HEK293 (cell line): Measurements from ENCODE around the gene PRKCE.

Source experiments
- CTCF ChIA-PET: fragments of 350-600 bp; formaldehyde crosslinking; extraction: SDS; loops from one replicate; lab custom pipeline; 2021; ENCODE audit warnings: antibody characterized with exemption; lab: Yijun Ruan, JAX
- POLR2A ChIA-PET: fragments of 300-600 bp; formaldehyde crosslinking; extraction: SDS; loops from one replicate; lab custom pipeline; 2020; ENCODE audit warnings: antibody characterized with exemption, inconsistent platforms; lab: Yijun Ruan, JAX
- H3K27ac ChIP-seq: fragments of 200-500 bp; sonication (Bioruptor generic); 2 replicates; pipeline ENCODE4 v1.5.1; 2014; ENCODE audit warnings: low read depth, low read length, control low read depth, inconsistent platforms; ENCODE audit errors: extremely low read depth
- H3K36me3 ChIP-seq, 2 experiments: fragments of 200-500 bp in 1 of 2; sonication (Bioruptor generic) in 1 of 2; 1 replicate in 1 of 2; 2 replicates in 1 of 2; pipeline ENCODE4 v1.5.1; 2014 to 2017; ENCODE audit warnings: inconsistent platforms in 2 of 2, low read length in 2 of 2; ENCODE audit not compliant: control insufficient read depth in 2 of 2, insufficient read depth in 1 of 2
- H3K4me1 ChIP-seq: fragments of 200-500 bp; sonication (Bioruptor generic); 2 replicates; pipeline ENCODE4 v1.5.1; 2014; ENCODE audit warnings: mild to moderate bottlenecking, low read length, inconsistent platforms; ENCODE audit not compliant: control insufficient read depth, insufficient read depth
- H3K4me3 ChIP-seq: 2 replicates; pipeline ENCODE4 v1.5.1; 2011; ENCODE audit warnings: low read depth, mild to moderate bottlenecking, control low read depth, low read length, moderate library complexity
- H3K9me3 ChIP-seq: fragments of 200-500 bp; sonication (Bioruptor generic); 2 replicates; pipeline ENCODE4 v1.5.1; 2014; ENCODE audit warnings: low read depth, low read length, inconsistent platforms; ENCODE audit not compliant: control insufficient read depth, insufficient read depth
- BCL11A ChIP-seq: fragments of 450-650 bp; formaldehyde crosslinking; IDR thresholded peaks from 2 replicates; pipeline ENCODE4 v1.5.1; 2016; ENCODE audit warnings: low read depth, missing biosample characterization, missing genetic modification characterization
- GFI1B ChIP-seq: fragments of 450-650 bp; formaldehyde crosslinking; IDR thresholded peaks from 2 replicates; pipeline ENCODE4 v1.5.1; 2016; ENCODE audit warnings: missing biosample characterization, missing genetic modification characterization
- HOXA7 ChIP-seq: sonication (generic); formaldehyde crosslinking; IDR thresholded peaks from 2 replicates; pipeline ENCODE4 v1.8.1; 2022; ENCODE audit warnings: missing genetic modification reagents, borderline replicate concordance
- OSR2 ChIP-seq: fragments of 450-650 bp; formaldehyde crosslinking; IDR thresholded peaks from 2 replicates; pipeline ENCODE4 v1.5.1; 2016; ENCODE audit warnings: missing biosample characterization, missing genetic modification characterization
- REPIN1 ChIP-seq: fragments of 450-650 bp; formaldehyde crosslinking; IDR thresholded peaks from 2 replicates; pipeline ENCODE4 v1.5.1; 2017; ENCODE audit warnings: missing biosample characterization, missing genetic modification characterization, low read depth
- YY2 ChIP-seq: fragments of 450-650 bp; formaldehyde crosslinking; IDR thresholded peaks from 2 replicates; pipeline ENCODE4 v1.5.1; 2016; ENCODE audit warnings: missing biosample characterization, missing genetic modification characterization
- ZBTB17 ChIP-seq: fragments of 450-650 bp; formaldehyde crosslinking; IDR thresholded peaks from 2 replicates; pipeline ENCODE4 v1.5.1; 2016; ENCODE audit warnings: missing biosample characterization, missing genetic modification characterization
- ZBTB49 ChIP-seq: fragments of 450-650 bp; formaldehyde crosslinking; IDR thresholded peaks from 2 replicates; pipeline ENCODE4 v1.5.1; 2016; ENCODE audit warnings: missing biosample characterization, missing genetic modification characterization, low read depth
- ZNF148 ChIP-seq: fragments of 450-650 bp; formaldehyde crosslinking; IDR thresholded peaks from 2 replicates; pipeline ENCODE4 v1.5.0; 2017; ENCODE audit warnings: missing biosample characterization, missing genetic modification characterization, borderline replicate concordance
- ZNF157 ChIP-seq: fragments of 450-650 bp; formaldehyde crosslinking; IDR thresholded peaks from 2 replicates; pipeline ENCODE4 v1.5.1; 2016; ENCODE audit warnings: missing biosample characterization, missing genetic modification characterization
- ZNF362 ChIP-seq: fragments of 450-650 bp; formaldehyde crosslinking; IDR thresholded peaks from 2 replicates; pipeline ENCODE4 v1.5.1; 2016; ENCODE audit warnings: missing biosample characterization, missing genetic modification characterization
- ZNF433 ChIP-seq: fragments of 450-650 bp; formaldehyde crosslinking; IDR thresholded peaks from 2 replicates; pipeline ENCODE4 v1.5.1; 2016; ENCODE audit warnings: missing biosample characterization, missing genetic modification characterization, low read depth
- ZNF449 ChIP-seq: fragments of 450-650 bp; formaldehyde crosslinking; IDR thresholded peaks from 2 replicates; pipeline ENCODE4 v1.5.1; 2017; ENCODE audit warnings: missing biosample characterization, mild to moderate bottlenecking, missing genetic modification characterization, moderate library complexity
- ZNF544 ChIP-seq: fragments of 450-650 bp; formaldehyde crosslinking; IDR thresholded peaks from 2 replicates; pipeline ENCODE4 v1.5.0; 2017; ENCODE audit warnings: missing biosample characterization, missing genetic modification characterization
- ZNF560 ChIP-seq: fragments of 450-650 bp; formaldehyde crosslinking; IDR thresholded peaks from 2 replicates; pipeline ENCODE4 v1.5.1; 2017; ENCODE audit warnings: missing biosample characterization, missing genetic modification characterization, borderline replicate concordance
- ZNF701 ChIP-seq: fragments of 450-650 bp; formaldehyde crosslinking; IDR thresholded peaks from 2 replicates; pipeline ENCODE4 v1.5.1; 2016; ENCODE audit warnings: missing biosample characterization, missing genetic modification characterization
- ZNF768 ChIP-seq: fragments of 450-650 bp; formaldehyde crosslinking; IDR thresholded peaks from 2 replicates; pipeline ENCODE4 v1.5.1; 2018; ENCODE audit warnings: missing biosample characterization, mild to moderate bottlenecking, missing genetic modification characterization
- ZNF843 ChIP-seq: fragments of 450-650 bp; formaldehyde crosslinking; IDR thresholded peaks from 2 replicates; pipeline ENCODE4 v1.5.1; 2016; ENCODE audit warnings: missing biosample characterization, missing genetic modification characterization
- ZSCAN23 ChIP-seq: fragments of 450-650 bp; formaldehyde crosslinking; IDR thresholded peaks from 2 replicates; pipeline ENCODE4 v1.5.1; 2016; ENCODE audit warnings: missing biosample characterization, missing genetic modification characterization
- ZXDB ChIP-seq: fragments of 450-650 bp; formaldehyde crosslinking; IDR thresholded peaks from 2 replicates; pipeline ENCODE4 v1.5.1; 2016; ENCODE audit warnings: missing biosample characterization, missing genetic modification characterization

The PRKCE gene

GRCh38 chr2:45769056-45769455 is 117.6 kb downstream of the PRKCE start:
- H3K4me3 ChIP-seq: no peak overlapping the region
- ChIA-PET CTCF (interaction anchor here (0.6 to 2.0 kb wide), 2 partner anchors 9 to 10 kb away, joined by 3 to 10 read pairs; no protein-coding TSS in a partner anchor), POLR2A (no interaction called here)
- TF ChIP-seq REPIN1 (no peak), ZNF843 (tag by site-specific recombination) (no peak), ZBTB49 (tag by site-specific recombination) (no peak), ZNF449 (tag by site-specific recombination) (no peak), YY2 (tag by site-specific recombination) (no peak), ZBTB17 (tag by site-specific recombination) (no peak), ZNF768 (no peak), OSR2 (no peak), ZNF560 (tag by site-specific recombination) (no peak), ZNF362 (tag by site-specific recombination) (no peak), ZNF544 (tag by site-specific recombination) (no peak), ZNF701 (tag by site-specific recombination) (no peak), HOXA7 (no peak), ZNF433 (tag by site-specific recombination) (no peak), ZXDB (tag by site-specific recombination) (no peak), ZSCAN23 (tag by site-specific recombination) (no peak), BCL11A (tag by site-specific recombination) (no peak), ZNF148 (tag by site-specific recombination) (no peak), GFI1B (tag by site-specific recombination) (no peak), ZNF157 (tag by site-specific recombination) (no peak)
- peaks cover 29% of the 10 kb centered on the region for H3K4me1 ChIP-seq
- no peak overlapping the region for H3K27ac ChIP-seq
- no peaks in the 10 kb centered on the region for H3K36me3 ChIP-seq
- H3K9me3 ChIP-seq: no peaks in the 10 kb centered on the region
